T-helper 1 cell (primary cell): ENCODE measurements around the gene ASTL.
"Not testable (repeated sequence)": the region's sequence is repeated elsewhere in the genome, so short reads cannot be mapped to it uniquely, and the experiment has no call there.

ENCODE experiments used
- DNase-seq, 5 donors: peaks; one replicate each; pipeline ENCODE4 v3.0.0-alpha.2; 2012 to 2020

ASTL gene

GRCh38 chr2:96098900-96099590, 39.3 kb downstream of the ASTL start:
- no peak for DNase-seq

GRCh38 chr2:96097951-96098823, 40.1 kb downstream of the ASTL start:
- no peak for DNase-seq

GRCh38 chr2:96097441-96097840, 40.9 kb downstream of the ASTL start:
- no peak for DNase-seq

- DNase-seq = no peak
These were observed 43.1 kb downstream of the ASTL start for GRCh38 chr2:96095116-96095636.

GRCh38 chr2:96093528-96093927, 44.8 kb downstream of the ASTL start:
- no peak for DNase-seq

- DNase-seq = no peak
These were observed 45.4 kb downstream of the ASTL start for GRCh38 chr2:96092951-96093350.

- no peak for DNase-seq
These were observed 45.8 kb downstream of the ASTL start for GRCh38 chr2:96092573-96092877.

GRCh38 chr2:96091711-96092572, 46.4 kb downstream of the ASTL start:
- DNase-seq = no peak

- DNase-seq = no peak
These were observed 47.1 kb downstream of the ASTL start for GRCh38 chr2:96091141-96091710.

- DNase-seq = no peak
These were observed 47.9 kb downstream of the ASTL start for GRCh38 chr2:96090196-96090926.

GRCh38 chr2:96089356-96090195, 48.7 kb downstream of the ASTL start:
- no peak for DNase-seq

- no peak for DNase-seq
These were observed 49.7 kb downstream of the ASTL start for GRCh38 chr2:96088340-96089335.

GRCh38 chr2:96087130-96087529, 51.2 kb downstream of the ASTL start:
- DNase-seq = no peak

GRCh38 chr2:96085541-96086355, 52.6 kb downstream of the ASTL start:
- no peak for DNase-seq

- DNase-seq = not testable (repeated sequence)
These were observed 53.3 kb downstream of the ASTL start for GRCh38 chr2:96084858-96085518.

GRCh38 chr2:96083989-96084857, 54.1 kb downstream of the ASTL start:
- DNase-seq = no peak
